ENCODE results near the gene CLIC1.

- TF ChIP-seq POLR2AphosphoS5 (IDR thresholded peaks at IDR 0.05) (peak in 2 of 3 donors; percentile 25 to 29), CTCF (IDR thresholded peaks at IDR 0.05 in 8 of 11, conservative IDR thresholded peaks at IDR 0.05 in 3 of 11) (peak in 3 of 11 experiments; percentile 5 to 42 (median 13))
These were observed 46.9 kb downstream of the CLIC1 start for GRCh38 chr6:31689249-31690110.
